Thymus (tissue), 11 donors: ENCODE measurements around the gene ADPRHL1. TPM values are rescaled to one million over a fixed set of nuclear protein-coding genes. Genes with fewer than 3 reads are reported as not detected.
A peak's percentile ranks its signal among the peaks of the same experiment; 100 is the strongest.
"Not testable (repeated sequence)": the region's sequence is repeated elsewhere in the genome, so short reads cannot be mapped to it uniquely, and the experiment has no call there.

Experiments used
- DNase-seq, 9 donors: peaks; one replicate each; pipeline ENCODE4 v3.0.0-alpha.2; 2013; ENCODE audit warnings: low spot score in 9 of 9, low read depth in 6 of 9, missing footprints in 1 of 9
- H3K27ac ChIP-seq, 2 donors: one replicate each; pipeline ENCODE4 v1.5.1; 2013; ENCODE audit warnings: control low read depth in 1 of 2, low read depth in 1 of 2, low read length in 1 of 2, mild to moderate bottlenecking in 1 of 2, moderate library complexity in 1 of 2
- H3K27me3 ChIP-seq, 2 donors: one replicate each; pipeline ENCODE4 v1.5.1; 2013; ENCODE audit warnings: low read length in 1 of 2; ENCODE audit not compliant: control insufficient read depth in 2 of 2, insufficient read depth in 1 of 2
- H3K36me3 ChIP-seq, 2 donors: one replicate each; pipeline ENCODE4 v1.5.1; 2013; ENCODE audit warnings: low read length in 1 of 2, mild to moderate bottlenecking in 1 of 2, moderate library complexity in 1 of 2; ENCODE audit not compliant: control insufficient read depth in 2 of 2, insufficient read depth in 2 of 2
- H3K4me1 ChIP-seq, 2 donors: one replicate each; pipeline ENCODE4 v1.5.1; 2013; ENCODE audit warnings: low read length in 2 of 2; ENCODE audit not compliant: control insufficient read depth in 2 of 2, insufficient read depth in 2 of 2
- H3K4me3 ChIP-seq, 2 donors: one replicate each; pipeline ENCODE4 v1.5.1; 2013; ENCODE audit warnings: low read length in 2 of 2, control low read depth in 1 of 2, mild to moderate bottlenecking in 1 of 2
- H3K9me3 ChIP-seq, 2 donors: one replicate each; pipeline ENCODE4 v1.5.1; 2013; ENCODE audit warnings: low read length in 1 of 2, mild to moderate bottlenecking in 1 of 2; ENCODE audit not compliant: control insufficient read depth in 2 of 2, insufficient read depth in 1 of 2
- WGBS: extraction: QIAGEN DNeasy Blood & Tissue Kit; methylation state at CpG from one replicate; pipeline ENCODE4 v1.1.7; 2013; 5-methylcytosine and 5-hydroxymethylcytosine counted together
- polyA plus RNA-seq: library from polyadenylated mRNA; stranded (reverse); fragments of 200-250 nt; gene quantifications from one replicate; pipeline ENCODE4 v1.2.3, GENCODE V29; 2013
- total RNA-seq: library from RNA; stranded (reverse); fragments of 120-200 nt; gene quantifications from one replicate; pipeline ENCODE4 v1.2.4, GENCODE V29; 2013
- donor health status: healthy.

Gene ADPRHL1
- total and polyA plus RNA-seq, 2 donors, result 1.2 to 1.6 TPM

DNA sequence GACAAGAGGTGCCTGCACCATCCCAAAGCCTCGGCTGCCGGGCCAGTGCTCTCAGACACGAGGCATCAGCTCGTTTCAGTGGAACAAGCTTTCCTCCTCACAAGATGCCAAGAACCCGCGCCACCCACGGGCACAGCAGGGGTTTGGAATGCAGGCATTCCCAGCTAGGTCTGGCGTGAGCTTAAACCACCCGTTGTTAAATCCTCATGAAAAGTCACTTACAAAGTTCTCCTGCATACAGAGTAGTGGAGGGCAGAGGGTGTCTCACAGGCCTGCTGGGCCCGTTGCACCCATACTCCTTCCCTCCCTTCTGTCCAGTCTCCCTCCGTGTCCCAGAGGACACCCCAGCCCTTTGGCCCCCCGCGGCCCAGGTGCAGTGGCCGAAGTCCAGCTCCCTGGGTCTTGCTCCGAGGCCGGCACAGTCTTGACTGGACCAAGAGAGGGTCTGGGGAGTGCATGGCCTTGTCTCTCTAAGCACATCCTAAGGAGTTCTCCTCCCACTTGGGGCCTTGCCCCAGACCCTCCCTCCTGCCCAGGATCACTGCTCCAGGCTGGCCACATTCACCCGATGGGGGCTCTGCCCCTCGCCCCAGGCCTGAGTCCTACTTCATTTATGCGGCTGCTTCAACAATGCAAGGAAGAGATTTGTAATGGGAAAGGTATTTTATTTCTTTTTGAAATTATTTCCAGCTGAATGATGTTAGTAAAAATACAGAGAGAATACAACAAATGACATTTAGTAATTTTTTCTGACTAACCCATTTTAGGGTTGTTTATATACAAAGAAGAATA lies 54.1 kb downstream of the ADPRHL1 start:
- no peak for DNase-seq
- no peak overlapping the region for H3K27ac ChIP-seq
- WGBS, result 96% methylated on average over 19 of the region's 19 CpGs
- no peaks in the 10 kb centered on the region for H3K36me3 ChIP-seq
- peaks cover 0 to 19% of the 10 kb centered on the region in 2 donors for H3K4me1 ChIP-seq
- no peak overlapping the region for H3K4me3 ChIP-seq
- peaks cover 0 to 5% of the 10 kb centered on the region in 2 donors for H3K27me3 ChIP-seq
- no peaks in the 10 kb centered on the region for H3K9me3 ChIP-seq

DNA sequence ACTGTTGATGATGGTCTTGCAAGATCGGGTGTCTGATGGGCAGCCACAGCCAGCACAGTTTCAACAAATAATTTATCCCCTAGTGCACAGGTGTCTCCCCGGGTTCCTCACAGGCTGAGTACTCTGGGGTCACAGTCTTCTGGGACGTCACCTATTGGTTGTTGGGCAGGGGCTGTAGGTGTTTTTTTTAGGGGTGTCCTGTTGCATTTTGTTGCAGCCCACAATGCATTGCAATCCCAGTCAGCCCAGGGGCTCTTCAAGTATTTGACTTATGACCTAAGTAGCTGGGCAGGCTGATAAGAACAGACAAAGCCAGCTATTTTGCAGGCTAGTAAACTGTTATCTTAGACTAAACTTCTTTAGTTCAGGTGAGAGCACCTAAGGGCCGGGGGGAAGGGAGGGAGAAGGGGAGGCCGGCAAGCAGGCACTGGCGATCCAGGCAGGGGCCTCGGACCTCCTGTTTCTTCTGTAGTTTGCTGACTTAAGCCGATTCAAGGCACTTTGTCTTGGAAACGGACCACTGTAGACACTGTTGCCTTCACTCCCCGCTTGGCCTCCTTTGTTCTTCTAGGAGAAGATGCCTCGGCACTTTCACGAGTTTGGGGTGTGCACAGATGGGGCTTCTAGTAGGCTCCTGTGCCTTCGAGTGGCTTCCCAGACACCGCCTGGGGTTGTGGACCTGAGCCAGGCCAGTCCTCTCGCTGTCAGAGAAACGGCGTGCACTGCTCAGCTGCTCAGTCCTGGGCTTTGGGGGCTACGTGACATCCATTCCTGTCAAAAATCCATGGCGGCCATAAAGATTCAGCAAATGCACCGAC lies 55.5 kb downstream of the ADPRHL1 start:
- no peak for DNase-seq
- Histone ChIP-seq H3K9me3 (no peaks in the 10 kb centered on the region), H3K4me1 (peaks cover 0 to 28% of the 10 kb centered on the region in 2 donors), H3K4me3 (no peak overlapping the region), H3K27ac (no peak overlapping the region), H3K27me3 (peaks cover 0 to 5% of the 10 kb centered on the region in 2 donors), H3K36me3 (no peaks in the 10 kb centered on the region)
- WGBS, result 85% methylated on average over 20 of the region's 20 CpGs

DNA sequence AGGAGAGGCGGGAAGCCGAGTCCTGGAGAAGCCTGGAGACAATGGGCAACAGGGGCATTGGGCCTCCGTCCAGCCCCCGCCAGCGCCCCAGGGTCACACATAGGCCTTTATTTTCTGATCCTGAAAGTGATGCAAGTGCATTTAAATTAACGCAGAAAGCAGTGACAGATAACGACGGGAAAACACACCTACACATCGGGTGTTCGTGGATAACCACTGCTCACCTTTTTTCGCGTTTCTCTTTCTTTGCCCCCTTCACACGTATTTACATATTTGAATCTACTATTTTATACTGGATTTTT lies 59.0 kb downstream of the ADPRHL1 start:
- Histone ChIP-seq H3K9me3 (no peaks in the 10 kb centered on the region), H3K4me1 (peaks cover 0 to 11% of the 10 kb centered on the region in 2 donors), H3K4me3 (no peak overlapping the region), H3K27ac (no peak overlapping the region), H3K36me3 (no peaks in the 10 kb centered on the region), H3K27me3 (peaks cover 0 to 5% of the 10 kb centered on the region in 2 donors)
- no peak for DNase-seq
- 64% methylated on average over 13 of the region's 13 CpGs for WGBS

DNA sequence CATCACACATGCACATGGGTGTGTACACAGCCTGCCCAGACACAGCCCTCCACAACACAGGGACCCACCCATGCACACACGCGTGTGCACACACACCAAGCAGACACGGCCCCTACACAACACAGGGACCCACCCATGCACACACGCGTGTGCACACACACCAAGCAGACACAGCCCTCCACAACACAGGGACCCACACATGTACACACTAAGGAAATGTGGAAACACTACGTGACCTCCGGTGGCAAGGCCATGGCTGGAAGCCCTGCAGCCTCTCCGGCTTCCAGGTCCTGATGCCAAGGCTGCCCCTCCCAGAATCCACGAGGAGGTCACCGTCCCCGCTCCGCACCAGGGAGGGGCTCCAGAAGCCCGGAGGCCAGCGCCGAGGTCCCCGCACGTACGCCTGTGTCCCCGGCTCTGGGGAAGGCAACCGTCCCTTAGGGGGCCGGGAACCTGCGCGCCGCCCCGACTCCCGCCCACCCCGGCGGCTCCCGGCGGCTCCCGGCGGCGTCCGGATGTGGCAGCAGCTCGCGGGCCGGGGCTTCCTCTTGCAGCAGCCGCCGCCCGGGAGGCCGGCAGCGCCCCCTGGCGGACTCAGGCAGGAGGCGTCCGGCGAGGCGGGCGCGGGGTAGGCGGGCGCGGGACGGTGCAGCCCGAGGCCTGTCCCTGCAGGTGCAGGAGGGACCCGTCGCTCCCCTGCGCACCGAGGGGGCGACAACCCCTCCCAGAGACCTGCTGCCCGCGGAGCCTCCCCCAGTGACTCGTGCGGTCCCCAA lies 59.5 kb downstream of the ADPRHL1 start:
- WGBS, result 6% methylated on average over 63 of the region's 63 CpGs
- peak overlapping the region; percentile 72 to 84 for H3K4me3 ChIP-seq
- peaks cover 0 to 5% of the 10 kb centered on the region in 2 donors for H3K27me3 ChIP-seq
- no peaks in the 10 kb centered on the region for H3K36me3 ChIP-seq
- peak overlapping the region; percentile 31 to 53 for H3K27ac ChIP-seq
- H3K9me3 ChIP-seq, result no peaks in the 10 kb centered on the region
- DNase-seq, result peak; percentile 23 to 91 (median 77)
- H3K4me1 ChIP-seq, result peaks cover 0 to 11% of the 10 kb centered on the region in 2 donors

DNA sequence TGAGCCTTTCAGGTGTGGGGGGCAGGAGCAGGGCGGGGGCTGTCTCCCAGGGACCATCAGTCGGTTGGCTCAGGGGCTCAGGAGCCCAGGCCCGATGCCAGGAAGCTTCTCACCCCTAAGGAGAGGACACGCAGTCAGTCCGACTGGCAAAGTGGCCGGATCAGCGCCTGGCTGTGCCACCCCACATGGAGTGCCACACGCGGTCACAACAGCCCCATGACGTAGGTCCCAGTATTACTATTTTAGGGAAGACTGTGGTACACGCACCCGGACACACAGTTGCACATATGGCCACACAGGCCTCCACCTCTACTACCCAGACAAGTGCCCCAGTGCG lies 60.1 kb downstream of the ADPRHL1 start:
- DNase-seq, result no peak
- no peak overlapping the region for H3K27ac ChIP-seq
- H3K27me3 ChIP-seq, result peaks cover 0 to 4% of the 10 kb centered on the region in 2 donors
- H3K4me1 ChIP-seq, result peaks cover 0 to 11% of the 10 kb centered on the region in 2 donors
- WGBS, result 96% methylated on average over 13 of the region's 13 CpGs
- no peaks in the 10 kb centered on the region for H3K9me3 ChIP-seq
- no peaks in the 10 kb centered on the region for H3K36me3 ChIP-seq
- H3K4me3 ChIP-seq, result peak overlapping the region; percentile 72 to 84

DNA sequence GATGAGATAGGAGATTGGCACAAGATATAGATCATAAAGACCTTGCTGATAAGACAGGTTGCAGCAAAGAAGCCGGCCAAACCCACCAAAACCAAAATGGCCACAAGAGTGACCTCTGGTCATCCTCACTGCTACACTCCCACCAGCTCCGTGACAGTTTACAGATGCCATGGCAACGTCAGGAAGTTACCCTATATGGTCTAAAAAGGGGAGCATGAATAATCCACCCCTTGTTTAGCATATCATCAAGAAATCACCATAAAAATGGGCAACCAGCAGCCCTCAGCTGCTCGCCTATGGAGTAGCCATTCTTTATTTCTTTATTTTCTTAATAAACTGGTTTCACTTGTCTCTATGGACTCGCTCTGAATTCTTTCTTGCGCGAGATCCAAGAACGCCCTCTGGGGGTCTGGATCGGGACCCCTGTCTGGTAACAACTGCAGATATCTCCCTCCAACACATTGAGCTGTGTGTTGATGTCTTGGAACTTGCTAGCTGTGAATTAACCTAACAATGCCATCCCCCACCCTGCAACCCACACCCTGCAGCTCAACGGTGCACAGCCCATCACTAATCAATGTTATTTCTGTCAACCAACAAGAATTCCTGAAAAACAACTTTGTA lies 62.3 kb downstream of the ADPRHL1 start:
- no peaks in the 10 kb centered on the region for H3K36me3 ChIP-seq
- H3K27ac ChIP-seq, result no peak overlapping the region
- H3K27me3 ChIP-seq, result no peaks in the 10 kb centered on the region
- DNase-seq, result no peak
- 85% methylated on average over 10 of the region's 10 CpGs for WGBS
- peaks cover 0 to 11% of the 10 kb centered on the region in 2 donors for H3K4me1 ChIP-seq
- H3K9me3 ChIP-seq, result no peaks in the 10 kb centered on the region
- no peak overlapping the region for H3K4me3 ChIP-seq

DNA sequence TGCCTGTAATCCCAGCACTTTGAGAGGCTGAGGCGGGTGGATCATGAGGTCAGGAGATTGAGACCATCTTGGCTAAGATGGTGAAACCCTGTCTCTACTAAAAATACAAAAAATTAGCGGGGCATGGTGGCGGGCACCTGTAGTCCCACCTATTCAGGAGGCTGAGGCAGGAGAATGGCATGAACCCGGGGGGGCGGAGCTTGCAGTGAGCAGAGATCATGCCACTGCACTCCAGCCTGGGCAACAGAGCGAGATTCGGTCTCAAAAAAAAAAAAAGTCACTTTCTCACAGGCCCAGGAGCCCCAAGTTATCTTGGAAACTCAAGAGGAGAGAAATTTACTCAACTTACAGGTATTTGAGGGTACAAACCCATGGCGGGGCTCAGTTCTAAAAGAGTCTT lies 63.7 kb downstream of the ADPRHL1 start:
- WGBS, result 99% methylated on average over 8 of the region's 8 CpGs
- not testable (repeated sequence) for H3K9me3 ChIP-seq, H3K27ac ChIP-seq, H3K4me3 ChIP-seq, DNase-seq, H3K36me3 ChIP-seq, H3K27me3 ChIP-seq
- H3K4me1 ChIP-seq, result peaks cover 0 to 11% of the 10 kb centered on the region in 2 donors

DNA sequence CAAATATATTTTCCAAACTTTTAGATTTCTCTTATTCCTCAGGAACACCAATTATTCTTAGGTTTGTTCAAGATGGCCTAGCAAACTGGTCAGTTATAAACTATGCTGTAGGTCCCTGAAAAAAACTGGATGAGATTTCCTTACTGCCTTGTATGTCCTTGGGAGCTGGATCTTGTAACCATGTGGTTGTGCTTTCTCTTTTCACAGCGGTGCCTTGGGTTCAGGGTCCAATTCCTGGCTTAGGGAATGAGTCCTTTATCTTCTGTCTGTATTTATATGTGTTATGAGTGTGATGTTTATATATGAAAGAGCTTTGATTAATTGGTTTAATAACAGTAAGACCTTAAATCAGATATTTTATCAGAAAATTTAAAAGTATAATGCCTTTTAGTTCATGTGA lies 65.9 kb downstream of the ADPRHL1 start:
- DNase-seq, result no peak
- Histone ChIP-seq H3K4me1 (no peaks in the 10 kb centered on the region), H3K36me3 (no peaks in the 10 kb centered on the region), H3K27me3 (no peaks in the 10 kb centered on the region), H3K9me3 (peaks cover 0 to 7% of the 10 kb centered on the region in 2 donors), H3K27ac (no peak overlapping the region), H3K4me3 (no peak overlapping the region)
- 98% methylated on average over 1 of the region's 1 CpG for WGBS
